HCT116 (cell line): ENCODE measurements around the gene ZFYVE27. TPM values are rescaled to one million over a fixed set of nuclear protein-coding genes. Genes with fewer than 3 reads are reported as not detected.

Experiments used
- ATAC-seq: fragments of 200-7000 bp; cut with Tn5 transposase; 2 replicates; pipeline ENCODE4 v1.9.1; 2020; ENCODE audit warnings: mild to moderate bottlenecking, moderate library complexity
- BruUV-seq: library from RNA; stranded (reverse); fragments of 400-500 nt; replicated peaks from 2 replicates; lab custom pipeline; 2021; lab: Mats Ljungman, UMichigan
- CTCF ChIA-PET: fragments of 300-600 bp; sonication (Branson Sonifier 250); formaldehyde crosslinking; loops from one replicate; lab custom pipeline; 2021; ENCODE audit warnings: antibody characterized with exemption; lab: Charles Lee
- POLR2A ChIA-PET: fragments of 300-600, 350-600 bp; sonication (Branson Sonifier 250); formaldehyde crosslinking; loops from one replicate; lab custom pipeline; 2021; ENCODE audit warnings: antibody characterized with exemption; lab: Charles Lee
- RAD21 ChIA-PET, 2 experiments: fragments of 300-600 bp; sonication (Branson Sonifier 250); formaldehyde crosslinking; loops; one replicate each; lab custom pipeline; 2023; ENCODE audit warnings: low total read pairs in 2 of 2; ENCODE audit not compliant: uncharacterized antibody in 2 of 2, unreplicated experiment in 2 of 2, low non-redundant PET in 1 of 2; lab: Charles Lee
- DNase-seq: peaks from one replicate; pipeline ENCODE4 v3.0.0-alpha.2; 2010; ENCODE audit warnings: low read depth, low spot score
- H2AFZ ChIP-seq: fragments of 200-600 bp; shearing (Covaris generic), sonication (generic); 2 replicates; pipeline ENCODE4 v1.6.1; 2017; ENCODE audit warnings: low read depth, mixed run types, mixed read lengths, antibody characterized with exemption, low read length; ENCODE audit not compliant: poor library complexity, severe bottlenecking
- H3K27ac ChIP-seq: 2 replicates; pipeline ENCODE4 v1.5.1; 2012; ENCODE audit warnings: low read depth, low read length
- H3K27me3 ChIP-seq: fragments of 200-600 bp; sonication (generic); 2 replicates; pipeline ENCODE4 v1.6.1; 2016; ENCODE audit warnings: mixed run types, low read length, mixed read lengths; ENCODE audit not compliant: insufficient read depth
- H3K36me3 ChIP-seq, 2 experiments: fragments of 200-500 bp in 1 of 2; fragments of 200-600 bp in 1 of 2; sonication (Bioruptor generic) in 1 of 2; sonication (generic) in 1 of 2; 2 replicates each; pipeline versions ENCODE4 v1.5.1 to v1.6.1; 2014 to 2016; ENCODE audit warnings: low read length in 2 of 2, inconsistent platforms in 1 of 2, mixed read lengths in 1 of 2, mixed run types in 1 of 2; ENCODE audit not compliant: insufficient read depth in 2 of 2, control insufficient read depth in 1 of 2
- H3K4me1 ChIP-seq, 2 experiments: fragments of 200-600 bp in 1 of 2; sonication (generic) in 1 of 2; 2 replicates each; pipeline versions ENCODE4 v1.5.1 to v1.6.1; 2012 to 2017; ENCODE audit warnings: low read length in 2 of 2, inconsistent platforms in 1 of 2, mild to moderate bottlenecking in 1 of 2, mixed read lengths in 1 of 2, mixed run types in 1 of 2, moderate library complexity in 1 of 2; ENCODE audit not compliant: insufficient read depth in 2 of 2, control insufficient read depth in 1 of 2
- H3K4me2 ChIP-seq: fragments of 200-600 bp; sonication (generic); 2 replicates; pipeline ENCODE4 v1.6.1; 2017; ENCODE audit warnings: mixed run types, low read length, mixed read lengths
- H3K4me3 ChIP-seq, 2 experiments: fragments of 200-600 bp in 1 of 2; sonication (generic) in 1 of 2; replicated peaks in 1 of 2; 2 replicates each; pipeline ENCODE4 v1.5.1; 2011 to 2016; ENCODE audit warnings: low read length in 2 of 2, control low read depth in 1 of 2, low read depth in 1 of 2, mild to moderate bottlenecking in 1 of 2, mixed read lengths in 1 of 2, mixed run types in 1 of 2
- H3K79me2 ChIP-seq: fragments of 200-600 bp; sonication (generic); 2 replicates; pipeline ENCODE4 v1.6.1; 2017; ENCODE audit warnings: mild to moderate bottlenecking, mixed run types, low read length, moderate library complexity, mixed read lengths; ENCODE audit not compliant: insufficient read depth
- H3K9ac ChIP-seq: fragments of 200-600 bp; sonication (generic); 2 replicates; pipeline ENCODE4 v1.6.1; 2016; ENCODE audit warnings: low read length, mixed read lengths
- H3K9me2 ChIP-seq: fragments of 200-600 bp; sonication (generic), shearing (Covaris generic); 2 replicates; pipeline ENCODE4 v1.6.1; 2017; ENCODE audit warnings: mixed run types, mild to moderate bottlenecking, moderate library complexity; ENCODE audit not compliant: insufficient read depth
- H3K9me3 ChIP-seq, 2 experiments: fragments of 200-500 bp in 1 of 2; fragments of 200-600 bp in 1 of 2; sonication (Bioruptor generic) in 1 of 2; sonication (generic) in 1 of 2; 2 replicates each; pipeline ENCODE4 v1.6.1; 2014 to 2017; ENCODE audit warnings: low read length in 2 of 2, mixed read lengths in 2 of 2, inconsistent platforms in 1 of 2, low read depth in 1 of 2, mild to moderate bottlenecking in 1 of 2, mixed run types in 1 of 2, moderate library complexity in 1 of 2; ENCODE audit not compliant: control insufficient read depth in 1 of 2, insufficient read depth in 1 of 2
- H4K20me1 ChIP-seq: fragments of 200-600 bp; sonication (generic), shearing (Covaris generic); 2 replicates; pipeline ENCODE4 v1.6.1; 2017; ENCODE audit warnings: mixed run types, mild to moderate bottlenecking, moderate library complexity; ENCODE audit not compliant: insufficient read depth
- CEBPB ChIP-seq: IDR thresholded peaks from 2 replicates; pipeline ENCODE4 v1.6.1; 2012; ENCODE audit warnings: low read depth
- EGR1 ChIP-seq: IDR thresholded peaks from 2 replicates; pipeline ENCODE4 v1.6.1; 2012; ENCODE audit warnings: low read depth
- ELF1 ChIP-seq: IDR thresholded peaks from 2 replicates; pipeline ENCODE4 v1.6.1; 2012; ENCODE audit warnings: low read depth, borderline replicate concordance
- EZH2 ChIP-seq: fragments of 200-600 bp; sonication (generic); IDR thresholded peaks from 2 replicates; pipeline ENCODE4 v1.6.1; 2017; ENCODE audit warnings: antibody characterized with exemption, mixed run types
- POLR2A ChIP-seq: IDR thresholded peaks from 2 replicates; pipeline ENCODE4 v1.7.0; 2011; ENCODE audit warnings: borderline replicate concordance; ENCODE audit not compliant: insufficient read depth, insufficient read length; ENCODE audit errors: extremely low read depth
- SIN3A ChIP-seq: IDR thresholded peaks from 2 replicates; pipeline ENCODE4 v1.6.1; 2012; ENCODE audit warnings: low read depth
- SP1 ChIP-seq: IDR thresholded peaks from 2 replicates; pipeline ENCODE4 v1.6.1; 2012; ENCODE audit warnings: low read depth
- YY1 ChIP-seq: IDR thresholded peaks from 2 replicates; pipeline ENCODE4 v1.6.1; 2011; ENCODE audit warnings: low read length, low read depth, moderate library complexity, mild to moderate bottlenecking; ENCODE audit not compliant: insufficient replicate concordance; ENCODE audit errors: extremely low read depth
- ZBTB33 ChIP-seq: IDR thresholded peaks from 2 replicates; pipeline ENCODE4 v1.6.1; 2011; ENCODE audit warnings: mild to moderate bottlenecking, low read length, moderate library complexity; ENCODE audit not compliant: insufficient replicate concordance; ENCODE audit errors: extremely low read depth
- ZNF274 ChIP-seq: fragments of 200-500 bp; sonication (Bioruptor generic); IDR thresholded peaks from 2 replicates; pipeline ENCODE4 v1.6.1; 2014; ENCODE audit warnings: mild to moderate bottlenecking, low read depth, low read length, inconsistent platforms
- intact Hi-C: fragments of 100-400 bp; cut with micrococcal nuclease; formaldehyde crosslinking; loops from 2 replicates; pipeline ENCODE4 v1.10.0; 2022
- total RNA-seq: library from RNA; stranded (reverse); gene quantifications from one replicate; pipeline ENCODE4 v1.2.1, GENCODE V29; 2021; ENCODE audit not compliant: unreplicated experiment

Gene ZFYVE27
- total RNA-seq, 1 experiment from 2014 or later = 28.4 TPM

GRCh38 chr10:97761331-97761865 lies 24.5 kb downstream of the ZFYVE27 start:
- H3K79me2 ChIP-seq = no peaks in the 10 kb centered on the region
- no peaks in the 10 kb centered on the region for H3K9me3 ChIP-seq
- no peaks in the 10 kb centered on the region for H4K20me1 ChIP-seq
- TF ChIP-seq POLR2A (no peak), ZNF274 (no peak), EGR1 (no peak), ZBTB33 (no peak), SP1 (no peak), CEBPB (no peak), YY1 (no peak), EZH2 (no peak), SIN3A (no peak), ELF1 (no peak)
- TF ChIP-seq, all 23 proteins: peak for 0
- no peak for ATAC-seq
- Histone ChIP-seq H3K4me3 (no peak overlapping the region), H3K4me1 (peaks cover 2 to 4% of the 10 kb centered on the region in 2 experiments; a peak in 3 of 4 replicates), H3K9me2 (no peaks in the 10 kb centered on the region), H3K27me3 (no peaks in the 10 kb centered on the region), H3K4me2 (no peak overlapping the region), H3K27ac (no peak overlapping the region), H3K9ac (no peak overlapping the region), H2AFZ (no peak overlapping the region), H3K36me3 (peaks cover 13 to 20% of the 10 kb centered on the region in 2 experiments; a peak in 3 of 4 replicates)
- DNase-seq = no peak
- ChIA-PET RAD21 (no interaction called here), POLR2A (no interaction called here), CTCF (interaction anchor here (2.1 to 2.3 kb wide), 2 partner anchors 107 to 280 kb away, joined by 7 to 11 read pairs; no protein-coding TSS in a partner anchor)
- intact Hi-C loops = no loop called here
- BruUV-seq = no TSS peak
